ENCODE results near the gene RIMS4.

Gene RIMS4

GRCh38 chr20:44705364-44706094 lies 104.8 kb downstream of the RIMS4 start:
- no peak for TF ChIP-seq CTCF (IDR thresholded peaks at IDR 0.05; ENCODE audit: low read depth, low read length, missing control alignments)
- in situ Hi-C loops (cut with HindIII; ENCODE audit: low sequenced_read_pairs) = no loop called here
- DNase-seq (ENCODE audit: low read depth) = no peak
- no peak overlapping the region for H3K4me3 ChIP-seq (ENCODE audit: low read depth, low read length)

- no peak overlapping the region for H3K4me3 ChIP-seq (ENCODE audit: low read depth, low read length)
- TF ChIP-seq CTCF (IDR thresholded peaks at IDR 0.05; ENCODE audit: low read depth, low read length, missing control alignments) = no peak
- in situ Hi-C loops (cut with HindIII; ENCODE audit: low sequenced_read_pairs) = no loop called here
- DNase-seq (ENCODE audit: low read depth) = peak; percentile 44
These were observed 105.8 kb downstream of the RIMS4 start for GRCh38 chr20:44704551-44704971.

- no peak for DNase-seq (ENCODE audit: low read depth)
- no peak overlapping the region for H3K4me3 ChIP-seq (ENCODE audit: low read depth, low read length)
- in situ Hi-C loops (cut with HindIII; ENCODE audit: low sequenced_read_pairs) = no loop called here
- no peak for TF ChIP-seq CTCF (IDR thresholded peaks at IDR 0.05; ENCODE audit: low read depth, low read length, missing control alignments)
These were observed 106.3 kb downstream of the RIMS4 start for GRCh38 chr20:44703956-44704488.

GRCh38 chr20:44703183-44703925 lies 107.0 kb downstream of the RIMS4 start:
- DNase-seq (ENCODE audit: low read depth) = no peak
- H3K4me3 ChIP-seq (ENCODE audit: low read depth, low read length) = no peak overlapping the region
- no peak for TF ChIP-seq CTCF (IDR thresholded peaks at IDR 0.05; ENCODE audit: low read depth, low read length, missing control alignments)
- in situ Hi-C loops (cut with HindIII; ENCODE audit: low sequenced_read_pairs) = no loop called here

- in situ Hi-C loops (cut with HindIII; ENCODE audit: low sequenced_read_pairs) = no loop called here
- H3K4me3 ChIP-seq (ENCODE audit: low read depth, low read length) = no peak overlapping the region
- DNase-seq (ENCODE audit: low read depth) = peak; percentile 94
- no peak for TF ChIP-seq CTCF (IDR thresholded peaks at IDR 0.05; ENCODE audit: low read depth, low read length, missing control alignments)
These were observed 107.6 kb downstream of the RIMS4 start for GRCh38 chr20:44702776-44703175.

- H3K4me3 ChIP-seq (ENCODE audit: low read depth, low read length) = no peak overlapping the region
- in situ Hi-C loops (cut with HindIII; ENCODE audit: low sequenced_read_pairs) = no loop called here
These were observed 108.5 kb downstream of the RIMS4 start for GRCh38 chr20:44701858-44702256.

More at GRCh38 chr20:44701858-44702256, 108.5 kb downstream of the RIMS4 start:
- no peak for DNase-seq (ENCODE audit: low read depth)
- no peak for TF ChIP-seq CTCF (IDR thresholded peaks at IDR 0.05; ENCODE audit: low read depth, low read length, missing control alignments)
